Epithelial cell of esophagus (primary cell): Measurements from ENCODE around the gene CUTA.

Experiments
- DNase-seq: peaks from one replicate; pipeline ENCODE4 v3.0.0; 2010; ENCODE audit warnings: low read depth
- H3K4me3 ChIP-seq: 2 replicates; pipeline ENCODE4 v1.5.1; 2011; ENCODE audit warnings: mild to moderate bottlenecking, low read length, control low read depth
- CTCF ChIP-seq: IDR thresholded peaks from 2 replicates; pipeline ENCODE4 v1.5.1; 2011; ENCODE audit warnings: low read depth, mild to moderate bottlenecking, low read length, control low read depth, inconsistent platforms; ENCODE audit not compliant: insufficient read depth; ENCODE audit errors: missing control alignments

Gene CUTA

GRCh38 chr6:33439956-33440648 is 22.2 kb upstream of the CUTA start:
- no peak for TF ChIP-seq CTCF
- DNase-seq: no peak
- H3K4me3 ChIP-seq: no peak overlapping the region

GRCh38 chr6:33438978-33439594 is 21.2 kb upstream of the CUTA start:
- no peak overlapping the region for H3K4me3 ChIP-seq
- no peak for TF ChIP-seq CTCF
- peak; percentile 29 for DNase-seq

GRCh38 chr6:33437666-33438065 is 19.8 kb upstream of the CUTA start:
- DNase-seq: no peak
- TF ChIP-seq CTCF: no peak
- no peak overlapping the region for H3K4me3 ChIP-seq

- no peak for TF ChIP-seq CTCF
- DNase-seq: no peak
- no peak overlapping the region for H3K4me3 ChIP-seq
These were observed 17.1 kb upstream of the CUTA start for GRCh38 chr6:33434961-33435360.

DNA sequence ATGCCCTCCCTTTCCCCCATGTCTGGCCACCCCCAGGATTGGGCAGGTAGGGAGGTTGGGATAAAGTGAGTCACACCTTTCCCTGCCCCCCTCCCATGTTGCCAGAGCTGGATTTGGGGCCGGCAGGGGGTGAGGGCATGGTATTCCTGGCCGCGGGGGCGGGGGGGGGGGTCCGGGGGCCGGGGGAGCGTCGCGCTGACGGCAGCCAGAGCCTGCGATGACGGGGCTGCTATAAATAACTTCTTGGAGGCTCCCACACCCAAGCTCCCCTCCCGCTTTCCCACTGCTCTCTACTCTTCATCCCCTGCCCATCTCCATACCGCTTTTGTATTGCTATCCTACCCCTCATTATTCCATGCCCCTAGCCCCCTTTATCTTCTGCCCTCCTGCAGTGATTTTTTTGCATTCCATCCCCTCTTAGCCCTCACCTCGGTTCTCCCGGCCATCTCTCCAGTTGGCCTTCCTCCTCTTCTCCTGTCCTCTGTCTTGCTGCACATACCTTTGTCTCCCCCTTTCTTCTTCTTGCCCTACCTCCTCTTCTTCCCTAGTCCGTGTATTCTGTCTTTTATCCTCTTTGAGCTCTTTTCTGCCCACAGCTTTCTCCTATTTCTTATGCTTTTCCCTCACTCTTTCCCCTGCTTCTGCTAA is 15.8 kb upstream of the CUTA start:
- no peak overlapping the region for H3K4me3 ChIP-seq
- no peak for DNase-seq
- TF ChIP-seq CTCF: no peak

DNA sequence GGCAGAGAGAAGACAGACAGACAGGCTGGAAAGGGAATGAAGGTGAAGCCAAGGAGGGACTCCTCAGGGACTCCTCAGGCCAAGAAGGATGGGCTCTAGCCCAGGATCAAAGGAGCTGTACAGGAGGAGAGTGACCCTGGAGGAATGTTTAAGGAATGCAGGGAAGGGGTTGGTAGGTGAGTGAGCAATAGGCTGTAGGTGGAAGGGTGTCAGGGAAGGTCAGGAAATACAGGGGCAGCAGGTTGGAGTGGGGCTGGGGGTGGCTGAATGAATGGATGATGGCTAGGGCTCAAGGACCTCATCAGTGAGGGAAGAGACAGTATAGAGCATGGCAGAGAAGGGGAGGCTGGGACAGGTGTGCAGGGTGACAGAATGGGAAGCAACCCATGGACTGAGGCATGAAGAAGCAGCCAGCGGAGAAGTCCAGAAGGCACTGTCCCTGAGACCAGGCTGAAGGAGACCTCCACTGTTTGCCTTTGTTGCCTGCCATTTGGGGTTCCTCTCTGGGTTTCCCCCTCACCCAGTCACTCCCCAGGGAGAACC is 15.2 kb upstream of the CUTA start:
- H3K4me3 ChIP-seq: no peak overlapping the region

More for the DNA sequence above, 15.2 kb upstream of the CUTA start:
- no peak for TF ChIP-seq CTCF
- no peak for DNase-seq
